ENCODE data around the gene DDX3Y. TPM values are rescaled to one million over a fixed set of nuclear protein-coding genes. Genes with fewer than 3 reads are reported as not detected.

The DDX3Y gene
- total RNA-seq, result 24.6 and 34.3 TPM in 2 replicates

DNA sequence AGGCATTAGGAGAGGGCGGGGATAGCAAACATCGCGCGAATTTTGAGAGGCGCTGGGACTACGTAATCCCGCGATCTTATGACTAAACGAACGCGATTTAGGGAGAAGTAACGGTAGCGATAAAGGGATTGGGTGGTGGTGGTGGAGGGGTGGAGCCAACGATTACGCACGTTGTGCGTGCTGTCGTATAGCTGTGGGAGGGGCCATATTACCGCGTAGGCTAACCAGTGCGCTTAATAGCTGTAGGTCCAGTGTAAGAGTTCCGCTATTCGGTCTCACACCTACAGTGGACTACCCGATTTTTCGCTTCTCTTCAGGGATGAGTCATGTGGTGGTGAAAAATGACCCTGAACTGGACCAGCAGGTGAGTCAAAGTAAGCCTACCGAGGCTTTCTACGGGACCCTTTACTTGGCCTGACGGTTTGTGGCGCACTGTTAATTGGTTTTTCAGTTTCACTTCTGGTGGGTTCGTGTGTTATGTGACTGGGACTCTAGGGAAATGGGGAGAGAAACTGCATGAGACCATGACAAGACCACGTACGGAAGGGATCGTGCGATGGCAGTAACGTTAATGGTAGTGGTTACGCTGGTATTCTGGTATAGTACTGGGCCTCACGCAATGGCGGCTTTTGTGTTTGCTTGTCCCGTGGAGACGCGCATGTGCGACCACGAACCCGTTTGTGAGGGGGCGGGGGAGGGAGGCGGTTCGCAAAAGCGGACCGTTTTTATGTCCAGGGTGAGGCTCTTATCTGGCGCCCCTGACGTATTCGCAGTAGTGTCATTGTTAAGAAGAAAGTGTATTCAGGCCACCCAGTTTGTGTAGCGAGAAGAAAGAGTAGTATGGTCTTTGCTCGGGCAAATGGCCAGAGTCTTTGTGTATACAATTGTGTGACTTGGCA, at the start of gene DDX3Y:
Gene DDX3Y (plus strand): TSS at position 251 of the 899 bp plus-strand sequence. CDS start 69 bp downstream, at position 320.
- H3K4me3 ChIP-seq (ENCODE audit: low read depth, low read length), result peak within 1 kb of the TSS; percentile 83
- DNase-seq (ENCODE audit: low read depth), result peak; percentile 66
- TF ChIP-seq, protein P1, sequence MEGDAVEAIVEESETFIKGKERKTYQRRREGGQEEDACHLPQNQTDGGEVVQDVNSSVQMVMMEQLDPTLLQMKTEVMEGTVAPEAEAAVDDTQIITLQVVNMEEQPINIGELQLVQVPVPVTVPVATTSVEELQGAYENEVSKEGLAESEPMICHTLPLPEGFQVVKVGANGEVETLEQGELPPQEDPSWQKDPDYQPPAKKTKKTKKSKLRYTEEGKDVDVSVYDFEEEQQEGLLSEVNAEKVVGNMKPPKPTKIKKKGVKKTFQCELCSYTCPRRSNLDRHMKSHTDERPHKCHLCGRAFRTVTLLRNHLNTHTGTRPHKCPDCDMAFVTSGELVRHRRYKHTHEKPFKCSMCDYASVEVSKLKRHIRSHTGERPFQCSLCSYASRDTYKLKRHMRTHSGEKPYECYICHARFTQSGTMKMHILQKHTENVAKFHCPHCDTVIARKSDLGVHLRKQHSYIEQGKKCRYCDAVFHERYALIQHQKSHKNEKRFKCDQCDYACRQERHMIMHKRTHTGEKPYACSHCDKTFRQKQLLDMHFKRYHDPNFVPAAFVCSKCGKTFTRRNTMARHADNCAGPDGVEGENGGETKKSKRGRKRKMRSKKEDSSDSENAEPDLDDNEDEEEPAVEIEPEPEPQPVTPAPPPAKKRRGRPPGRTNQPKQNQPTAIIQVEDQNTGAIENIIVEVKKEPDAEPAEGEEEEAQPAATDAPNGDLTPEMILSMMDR (conservative IDR thresholded peaks at IDR 0.05; ENCODE audit: low read depth, low read length), result no peak

GRCh38 chrY:12855791-12856275, 48.8 kb upstream of the DDX3Y start:
- no peak overlapping the region for H3K4me3 ChIP-seq (ENCODE audit: low read depth, low read length)
- TF ChIP-seq, protein P1 (conservative IDR thresholded peaks at IDR 0.05; ENCODE audit: low read depth, low read length), result no peak
- DNase-seq (ENCODE audit: low read depth), result no peak

- TF ChIP-seq, protein P1 (conservative IDR thresholded peaks at IDR 0.05; ENCODE audit: low read depth, low read length), result no peak
- DNase-seq (ENCODE audit: low read depth), result no peak
- H3K4me3 ChIP-seq (ENCODE audit: low read depth, low read length), result no peak overlapping the region
Observed at GRCh38 chrY:12867960-12868359, 36.7 kb upstream of the DDX3Y start.

DNA sequence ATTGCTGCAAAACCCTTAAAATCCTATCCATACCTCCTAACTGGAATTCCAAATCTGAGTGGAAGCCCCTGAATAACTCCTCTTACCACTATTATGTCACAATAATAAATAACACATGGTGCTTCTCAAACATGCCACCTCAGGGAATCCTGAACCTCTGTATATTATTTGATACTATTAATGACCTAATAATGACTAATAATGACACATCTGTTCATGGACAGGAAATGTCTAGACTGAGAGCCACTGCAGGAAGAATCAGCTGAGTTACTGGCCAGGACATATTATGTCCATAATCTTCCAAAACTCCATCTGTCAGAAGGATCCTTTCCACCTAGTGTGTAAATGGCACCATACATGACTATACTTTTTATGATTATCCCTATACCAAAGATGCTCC, 7.7 kb upstream of the DDX3Y start:
- TF ChIP-seq, protein P1 (conservative IDR thresholded peaks at IDR 0.05; ENCODE audit: low read depth, low read length), result no peak
- no peak for DNase-seq (ENCODE audit: low read depth)
- H3K4me3 ChIP-seq (ENCODE audit: low read depth, low read length), result no peak overlapping the region

GRCh38 chrY:12898604-12899003, 6.1 kb upstream of the DDX3Y start:
- no peak for DNase-seq (ENCODE audit: low read depth)
- TF ChIP-seq, protein P1 (conservative IDR thresholded peaks at IDR 0.05; ENCODE audit: low read depth, low read length), result no peak
- H3K4me3 ChIP-seq (ENCODE audit: low read depth, low read length), result no peak overlapping the region

- H3K4me3 ChIP-seq (ENCODE audit: low read depth, low read length), result peak overlapping the region; percentile 83
- DNase-seq (ENCODE audit: low read depth), result no peak
- TF ChIP-seq, protein P1 (conservative IDR thresholded peaks at IDR 0.05; ENCODE audit: low read depth, low read length), result no peak
Observed at GRCh38 chrY:12905517-12905872, 827 bp downstream of the DDX3Y start.

Data from epithelial cell of proximal tubule (primary cell).